DMS53 treated with DMSO at 0.1 percent for 48 hours (cell line): ENCODE results near the gene LRRFIP2.

Source experiments
- DNase-seq: peaks from one replicate; lab custom pipeline; 2025; ENCODE audit not compliant: unreplicated experiment; lab: John Stamatoyannopoulos, UW

LRRFIP2 gene

GRCh38 chr3:37029516-37030163 is 144.7 kb downstream of the LRRFIP2 start:
- DNase-seq: no peak

- no peak for DNase-seq
Measured at GRCh38 chr3:37029111-37029510, 145.3 kb downstream of the LRRFIP2 start.

- no peak for DNase-seq
Measured at GRCh38 chr3:37028329-37028728, 146.1 kb downstream of the LRRFIP2 start.

- DNase-seq: no peak
Measured at GRCh38 chr3:37026851-37027250, 147.5 kb downstream of the LRRFIP2 start.

GRCh38 chr3:37025561-37026335 is 148.6 kb downstream of the LRRFIP2 start:
- DNase-seq: no peak

- no peak for DNase-seq
Measured at GRCh38 chr3:37024820-37025405, 149.5 kb downstream of the LRRFIP2 start.

GRCh38 chr3:37024092-37024491 is 150.3 kb downstream of the LRRFIP2 start:
- DNase-seq: no peak

- DNase-seq: no peak
Measured at GRCh38 chr3:37017683-37018082, 156.7 kb downstream of the LRRFIP2 start.

- no peak for DNase-seq
Measured at GRCh38 chr3:37016903-37017302, 157.5 kb downstream of the LRRFIP2 start.

- no peak for DNase-seq
Measured at GRCh38 chr3:37015642-37016041, 158.7 kb downstream of the LRRFIP2 start.

- no peak for DNase-seq
Measured at GRCh38 chr3:37014620-37015019, 159.8 kb downstream of the LRRFIP2 start.
